ENCODE data around the gene GPC6.

GRCh38 chr13:94212196-94212595, 985.6 kb downstream of the GPC6 start:
- TF ChIP-seq CTCF (conservative IDR thresholded peaks at IDR 0.05; ENCODE audit: low read length), result no peak
- no peak for TF ChIP-seq EZH2phosphoT487 (IDR thresholded peaks at IDR 0.05; ENCODE audit: borderline replicate concordance, low read depth, low read length)

Measured in OCI-LY7 (cell line).